NCI-H1092 (cell line): Measurements from ENCODE around the gene TTYH1.

Source experiments
- DNase-seq: peaks from one replicate; lab custom pipeline; 2025; lab: John Stamatoyannopoulos, UW

TTYH1 gene

GRCh38 chr19:54424660-54425381 is 9.6 kb downstream of the TTYH1 start:
- DNase-seq: no peak

GRCh38 chr19:54425382-54425723 is 10.1 kb downstream of the TTYH1 start:
- no peak for DNase-seq

- DNase-seq: no peak
Observed at GRCh38 chr19:54426291-54426931, 11.1 kb downstream of the TTYH1 start.

GRCh38 chr19:54427586-54427985 is 12.3 kb downstream of the TTYH1 start:
- no peak for DNase-seq

GRCh38 chr19:54428323-54429175 is 13.3 kb downstream of the TTYH1 start:
- no peak for DNase-seq

GRCh38 chr19:54429176-54429495 is 13.9 kb downstream of the TTYH1 start:
- DNase-seq: no peak

- no peak for DNase-seq
Observed at GRCh38 chr19:54429545-54430227, 14.4 kb downstream of the TTYH1 start.

GRCh38 chr19:54430306-54431254 is 15.3 kb downstream of the TTYH1 start:
- no peak for DNase-seq

- DNase-seq: peak; percentile 10
Observed at GRCh38 chr19:54431255-54431838, 16.1 kb downstream of the TTYH1 start.

GRCh38 chr19:54432144-54432738 is 17.0 kb downstream of the TTYH1 start:
- no peak for DNase-seq

- no peak for DNase-seq
Observed at GRCh38 chr19:54433697-54434096, 18.4 kb downstream of the TTYH1 start.

- no peak for DNase-seq
Observed at GRCh38 chr19:54434112-54434872, 19.0 kb downstream of the TTYH1 start.

GRCh38 chr19:54434873-54435214 is 19.6 kb downstream of the TTYH1 start:
- DNase-seq: no peak

- DNase-seq: no peak
Observed at GRCh38 chr19:54435551-54436016, 20.3 kb downstream of the TTYH1 start.

GRCh38 chr19:54436031-54436523 is 20.8 kb downstream of the TTYH1 start:
- DNase-seq: no peak

GRCh38 chr19:54436628-54437252 is 21.5 kb downstream of the TTYH1 start:
- no peak for DNase-seq

- no peak for DNase-seq
Observed at GRCh38 chr19:54439174-54439851, 24.0 kb downstream of the TTYH1 start.

GRCh38 chr19:54440641-54441040 is 25.4 kb downstream of the TTYH1 start:
- no peak for DNase-seq

- DNase-seq: no peak
Observed at GRCh38 chr19:54444737-54445136, 29.5 kb downstream of the TTYH1 start.
